ENCODE data around the gene S100G.

DNA sequence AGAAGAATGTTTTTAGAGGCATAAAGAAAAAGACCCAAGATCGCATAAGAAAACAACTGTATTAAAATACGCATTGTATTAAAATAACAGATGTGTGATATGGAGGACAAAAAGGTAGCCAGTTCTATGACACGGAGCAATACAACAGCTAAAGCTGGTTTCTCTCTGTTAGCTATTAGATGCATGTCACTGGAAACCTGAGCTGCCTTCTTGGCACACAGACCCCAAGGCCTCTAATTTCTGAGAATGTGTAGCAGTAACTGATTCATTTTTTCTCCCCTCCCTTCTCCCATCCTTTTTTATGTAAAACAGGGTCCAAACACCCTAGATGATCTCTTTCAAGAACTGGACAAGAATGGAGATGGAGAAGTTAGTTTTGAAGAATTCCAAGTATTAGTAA is 4.1 kb downstream of the S100G start:
- TF ChIP-seq, protein P1, sequence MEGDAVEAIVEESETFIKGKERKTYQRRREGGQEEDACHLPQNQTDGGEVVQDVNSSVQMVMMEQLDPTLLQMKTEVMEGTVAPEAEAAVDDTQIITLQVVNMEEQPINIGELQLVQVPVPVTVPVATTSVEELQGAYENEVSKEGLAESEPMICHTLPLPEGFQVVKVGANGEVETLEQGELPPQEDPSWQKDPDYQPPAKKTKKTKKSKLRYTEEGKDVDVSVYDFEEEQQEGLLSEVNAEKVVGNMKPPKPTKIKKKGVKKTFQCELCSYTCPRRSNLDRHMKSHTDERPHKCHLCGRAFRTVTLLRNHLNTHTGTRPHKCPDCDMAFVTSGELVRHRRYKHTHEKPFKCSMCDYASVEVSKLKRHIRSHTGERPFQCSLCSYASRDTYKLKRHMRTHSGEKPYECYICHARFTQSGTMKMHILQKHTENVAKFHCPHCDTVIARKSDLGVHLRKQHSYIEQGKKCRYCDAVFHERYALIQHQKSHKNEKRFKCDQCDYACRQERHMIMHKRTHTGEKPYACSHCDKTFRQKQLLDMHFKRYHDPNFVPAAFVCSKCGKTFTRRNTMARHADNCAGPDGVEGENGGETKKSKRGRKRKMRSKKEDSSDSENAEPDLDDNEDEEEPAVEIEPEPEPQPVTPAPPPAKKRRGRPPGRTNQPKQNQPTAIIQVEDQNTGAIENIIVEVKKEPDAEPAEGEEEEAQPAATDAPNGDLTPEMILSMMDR (IDR thresholded peaks at IDR 0.05): no peak
- TF ChIP-seq POLR2A (IDR thresholded peaks at IDR 0.05): no peak

Data from Peyer's patch (tissue), 4 donors.